NCI-H146 treated with DMSO at 0.1 percent for 48 hours (cell line): Measurements from ENCODE around the gene PLEKHM3.

Experiments used
- DNase-seq: peaks from one replicate; lab custom pipeline; 2025; ENCODE audit not compliant: unreplicated experiment; lab: John Stamatoyannopoulos, UW

The PLEKHM3 gene

GRCh38 chr2:208025037-208025813 lies at the start of gene PLEKHM3:
TSS of gene PLEKHM3 (minus strand) at chr2:208025527. CDS start at chr2:208001639, 23,888 bp downstream.
- DNase-seq, result peak; percentile 28

DNA sequence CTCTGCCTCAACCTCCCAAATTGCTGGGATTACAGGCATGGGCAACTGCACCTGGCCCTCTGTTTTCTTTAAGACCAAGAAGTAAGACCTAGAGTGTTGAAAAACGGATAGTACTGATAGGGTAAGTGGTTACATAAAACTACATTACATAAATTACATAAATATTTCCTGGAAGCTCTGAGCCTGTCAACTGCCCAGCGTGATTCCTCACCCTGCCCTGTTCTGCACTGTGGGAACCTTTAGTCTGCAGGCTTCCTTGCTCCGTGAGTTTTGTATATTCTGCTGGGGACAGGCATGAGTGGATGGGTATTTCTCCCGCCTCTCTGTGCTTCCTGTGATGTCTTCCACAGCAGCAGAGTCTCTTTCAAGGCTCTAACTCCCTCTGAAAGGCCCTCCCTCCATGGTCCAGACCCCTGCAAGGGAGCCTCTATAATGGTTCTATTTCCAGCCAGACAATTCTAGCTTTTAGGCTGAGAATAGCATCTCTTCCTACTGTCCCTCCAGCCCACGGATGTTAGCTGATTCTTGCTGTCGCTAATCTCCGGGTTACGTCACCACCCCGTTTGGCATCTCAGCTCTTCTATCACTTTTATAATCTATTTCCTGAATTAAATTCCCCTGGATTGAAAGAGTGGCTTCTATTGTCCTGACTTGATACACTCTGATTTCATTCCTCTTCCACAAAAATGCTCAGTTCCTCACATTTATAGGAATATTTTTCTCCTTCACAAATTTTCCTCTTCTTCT lies 49.5 kb upstream of the PLEKHM3 start:
- DNase-seq, result no peak

- peak; percentile 7 for DNase-seq
These were observed 47.0 kb upstream of the PLEKHM3 start for GRCh38 chr2:208072250-208072892.

GRCh38 chr2:208069186-208069585 lies 43.9 kb upstream of the PLEKHM3 start:
- DNase-seq, result no peak

- DNase-seq, result no peak
These were observed 40.7 kb upstream of the PLEKHM3 start for GRCh38 chr2:208066016-208066415.

GRCh38 chr2:208065476-208065875 lies 40.1 kb upstream of the PLEKHM3 start:
- no peak for DNase-seq

GRCh38 chr2:208064220-208064961 lies 39.1 kb upstream of the PLEKHM3 start:
- no peak for DNase-seq

DNA sequence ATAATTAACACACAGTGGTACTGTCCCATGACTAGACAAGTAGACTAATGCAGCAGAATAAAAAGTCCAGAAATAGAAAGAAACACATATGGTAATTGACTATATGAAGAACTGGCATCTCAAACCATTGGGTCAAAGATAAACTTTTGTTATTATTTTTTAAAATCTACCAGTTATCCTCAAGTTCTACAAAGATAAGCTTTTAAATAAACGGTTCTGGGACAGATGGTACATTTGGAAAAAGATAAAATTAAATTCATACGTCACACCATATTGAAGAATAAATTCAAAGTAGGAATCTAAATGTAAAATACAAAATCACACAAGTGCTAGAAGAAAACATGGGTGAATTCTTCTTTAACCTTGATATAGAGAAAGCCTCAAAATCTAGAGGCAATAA lies 37.6 kb upstream of the PLEKHM3 start:
- DNase-seq, result no peak

DNA sequence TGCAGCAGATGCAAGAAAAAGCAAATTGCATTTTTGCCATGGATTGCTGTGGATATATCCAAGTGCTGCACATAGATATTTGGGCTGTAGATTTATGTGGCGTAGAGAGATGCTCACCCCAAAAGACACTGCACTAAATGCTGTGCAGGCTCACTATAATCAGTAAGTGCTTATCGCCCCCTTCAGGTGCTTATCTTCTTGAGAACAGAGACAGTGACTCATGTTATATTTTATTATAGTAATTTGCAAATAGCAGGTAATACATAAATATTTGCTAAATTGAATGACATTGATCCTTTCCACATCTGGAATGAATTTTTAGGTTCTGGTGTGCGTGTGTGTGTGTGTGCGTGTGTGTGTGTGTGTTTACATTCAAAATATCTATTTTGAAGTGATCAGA lies 36.8 kb upstream of the PLEKHM3 start:
- peak; percentile 0 for DNase-seq

- no peak for DNase-seq
These were observed 31.8 kb upstream of the PLEKHM3 start for GRCh38 chr2:208057108-208057507.

GRCh38 chr2:208049441-208049840 lies 24.1 kb upstream of the PLEKHM3 start:
- DNase-seq, result no peak

DNA sequence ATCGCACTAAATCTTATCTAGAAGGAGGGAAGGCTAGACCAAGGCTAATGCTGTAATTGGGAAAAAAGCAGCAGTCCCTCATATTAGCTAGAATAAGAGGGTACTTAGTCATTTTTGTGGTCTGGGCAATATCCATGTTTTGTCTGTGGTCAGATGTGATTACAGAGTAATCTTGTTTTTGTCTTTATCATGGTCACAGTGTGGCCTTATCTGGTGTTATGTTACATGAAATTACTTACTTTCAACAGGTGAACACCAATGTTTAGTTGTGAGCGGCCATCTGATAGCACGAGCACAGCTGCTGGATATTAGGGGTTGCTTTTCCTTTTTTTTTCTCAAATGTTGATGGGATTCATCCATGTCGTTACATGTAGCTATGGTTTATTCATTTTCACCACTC lies 23.7 kb upstream of the PLEKHM3 start:
- DNase-seq, result peak; percentile 6

- no peak for DNase-seq
These were observed 22.5 kb upstream of the PLEKHM3 start for GRCh38 chr2:208047840-208048239.

DNA sequence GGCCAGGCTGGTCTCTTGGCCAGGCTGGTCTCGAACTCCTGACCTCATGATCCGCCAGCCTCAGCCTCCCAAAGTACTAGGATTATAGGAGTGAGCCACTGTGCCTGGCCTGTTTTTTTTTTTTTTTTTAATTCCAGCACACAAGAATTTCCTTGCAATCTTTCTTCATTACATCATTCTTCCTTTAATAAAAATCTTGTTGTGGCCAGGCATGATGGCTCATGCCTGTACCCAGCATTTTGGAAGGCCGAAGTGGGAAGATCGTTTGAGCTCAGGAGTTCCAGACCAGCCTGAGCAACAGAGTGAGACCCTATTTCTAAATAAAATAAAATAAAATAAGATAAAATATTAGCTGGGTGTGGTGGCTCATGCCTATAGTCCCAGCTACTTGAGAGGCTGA lies 21.4 kb upstream of the PLEKHM3 start:
- DNase-seq, result no peak

GRCh38 chr2:208042450-208042849 lies 17.1 kb upstream of the PLEKHM3 start:
- no peak for DNase-seq

GRCh38 chr2:208042041-208042440 lies 16.7 kb upstream of the PLEKHM3 start:
- DNase-seq, result no peak

DNA sequence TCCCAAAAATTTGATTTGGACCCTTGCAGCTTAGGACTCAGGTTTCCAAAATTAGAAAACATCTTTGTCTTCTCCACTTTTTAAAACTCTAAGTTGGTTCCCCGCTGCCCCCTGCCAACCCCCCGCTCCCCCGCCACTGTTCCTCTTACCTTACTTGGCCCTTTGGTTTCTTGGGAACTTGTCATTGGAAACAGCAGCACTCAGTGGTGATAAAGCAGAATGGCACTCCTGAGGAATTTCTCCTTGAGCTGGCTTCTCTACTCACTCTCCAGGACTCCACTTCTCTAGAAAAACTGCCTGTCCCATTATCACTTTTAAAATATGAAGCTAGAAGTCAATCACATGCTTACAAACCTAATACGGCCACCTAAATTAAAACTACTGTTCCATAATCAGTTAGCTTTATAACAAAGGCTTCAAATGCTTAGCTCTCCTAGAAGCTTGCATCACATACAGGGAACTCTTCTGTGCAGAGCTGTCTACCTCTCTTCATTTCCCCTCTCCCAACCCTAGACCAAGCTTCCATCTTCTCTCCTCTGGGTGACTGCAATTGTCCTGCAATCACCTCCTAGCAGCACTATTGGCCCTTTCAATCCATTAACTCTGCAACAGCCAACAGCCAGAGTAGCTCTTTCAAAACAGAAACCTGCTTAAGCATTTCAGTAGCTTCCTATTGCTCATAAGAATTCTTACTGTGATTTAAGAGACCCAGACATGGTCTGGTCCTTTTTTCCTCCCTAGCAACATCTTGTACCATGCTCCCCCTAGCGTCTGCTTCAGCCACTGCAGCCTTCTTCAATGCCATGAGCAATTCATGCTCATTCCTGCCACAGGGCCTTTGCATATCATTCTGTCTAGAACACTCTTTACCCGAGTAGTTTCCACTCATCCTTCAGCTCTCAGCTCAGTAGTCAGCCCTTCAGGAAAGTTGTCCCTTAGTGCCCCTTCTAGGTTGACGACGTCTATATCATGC lies 15.2 kb upstream of the PLEKHM3 start:
- peak; percentile 7 for DNase-seq

DNA sequence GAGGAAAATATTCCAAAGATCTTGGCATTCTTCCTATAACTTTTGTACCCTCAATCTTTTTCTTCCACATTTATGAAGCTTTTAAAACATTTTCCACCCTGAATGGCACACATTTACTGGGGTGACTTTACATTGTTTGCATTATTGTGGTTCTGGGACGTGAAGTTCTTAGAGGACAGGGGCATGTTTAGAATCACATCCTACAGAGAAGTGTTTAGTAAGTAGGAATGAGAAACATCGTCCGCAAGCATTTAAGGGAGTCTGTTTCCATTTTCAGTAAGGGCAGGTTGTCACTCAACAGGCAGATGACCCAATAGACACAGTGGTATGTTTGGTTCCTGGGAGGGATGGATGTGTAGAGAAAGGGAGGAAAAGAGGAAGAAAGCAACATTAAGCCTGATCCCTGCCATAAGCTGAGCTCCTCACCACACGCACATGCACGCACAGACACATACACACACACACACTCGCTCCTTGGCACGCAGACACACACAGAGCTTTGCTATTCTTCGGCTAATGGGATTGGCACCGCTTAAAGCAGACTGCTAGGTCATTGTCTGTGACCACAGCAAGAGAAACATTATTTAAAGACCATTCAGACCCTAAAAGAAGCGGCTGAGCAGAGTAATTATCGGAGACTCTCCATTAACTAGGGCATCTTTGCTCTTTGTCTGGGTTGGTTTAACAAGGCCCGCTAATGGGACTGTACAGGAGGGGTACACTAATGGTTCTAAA lies 14.2 kb upstream of the PLEKHM3 start:
- no peak for DNase-seq
